Erythroblast (primary cell): ENCODE results near the gene TTC39C.

Experiments
- GATA1 ChIP-seq: IDR thresholded peaks from 2 replicates; pipeline ENCODE4 v1.6.1; 2011; ENCODE audit warnings: low read depth, mild to moderate bottlenecking, control low read depth, low read length, moderate library complexity
- POLR2A ChIP-seq: IDR thresholded peaks from 2 replicates; pipeline ENCODE4 v1.6.1; 2011; ENCODE audit warnings: mild to moderate bottlenecking, low read length

- TF ChIP-seq POLR2A = no peak
- no peak for TF ChIP-seq GATA1
Observed at GRCh38 chr18:24027156-24027827, 12.7 kb downstream of the TTC39C start.
